ENCODE data around the gene CCT2.
A peak's percentile ranks its signal among the peaks of the same experiment; 100 is the strongest.

Gene CCT2

GRCh38 chr12:69630191-69630590 is 44.9 kb downstream of the CCT2 start:
- Histone ChIP-seq H4K8ac (ENCODE audit: low read length) (no peak overlapping the region), H2BK12ac (ENCODE audit: low read length in 2 of 2) (no peak overlapping the region), H3K9me3 (ENCODE audit: control insufficient read depth, low read length) (no peaks in the 10 kb centered on the region), H3K4me1 (ENCODE audit: control insufficient read depth, insufficient read depth, low read depth, low read length) (no peaks in the 10 kb centered on the region), H3K4ac (ENCODE audit: low read depth in 1 of 2, low read length in 2 of 2) (no peak overlapping the region), H2BK15ac (ENCODE audit: low read depth, poor library complexity, severe bottlenecking) (no peak overlapping the region), H3K36me3 (ENCODE audit: control insufficient read depth in 1 of 2, insufficient read depth in 2 of 2, low read depth in 1 of 2, low read length in 2 of 2) (no peaks in the 10 kb centered on the region), H2BK5ac (ENCODE audit: low read depth, low read length, poor library complexity, severe bottlenecking) (no peak overlapping the region), H3K18ac (ENCODE audit: low read depth in 1 of 2, low read length in 2 of 2) (no peak overlapping the region), H3K27ac (ENCODE audit: low read length, poor library complexity, severe bottlenecking) (no peak overlapping the region), H3K4me2 (ENCODE audit: low read length, poor library complexity, severe bottlenecking) (no peak overlapping the region), H3K23ac (ENCODE audit: low read length in 2 of 2) (no peak overlapping the region), H3K9ac (ENCODE audit: low read length) (no peak overlapping the region), H3K79me1 (replicated peaks; ENCODE audit: low read length, poor library complexity, severe bottlenecking) (no peaks in the 10 kb centered on the region), H2AK5ac (ENCODE audit: low read length, severe bottlenecking) (no peak overlapping the region), H2BK120ac (ENCODE audit: low read depth, low read length) (no peak overlapping the region), H3K4me3 (ENCODE audit: insufficient read depth in 1 of 2, low read depth in 1 of 2, low read length in 2 of 2) (no peak overlapping the region), H2AFZ (ENCODE audit: low read depth, low read length) (no peak overlapping the region), H4K91ac (ENCODE audit: low read length) (no peak overlapping the region), H3K14ac (ENCODE audit: low read length in 2 of 2) (no peak overlapping the region), H3K27me3 (ENCODE audit: control insufficient read depth in 1 of 2, insufficient read depth in 1 of 2, low read length in 2 of 2) (peaks cover 0 to 4% of the 10 kb centered on the region in 2 experiments)
- 86% methylated on average over 5 of the region's 6 CpGs for WGBS
- peak; percentile 5 for DNase-seq

- H3K9ac ChIP-seq (ENCODE audit: low read length) = no peak overlapping the region
- no peak overlapping the region for H3K4me2 ChIP-seq (ENCODE audit: low read length, poor library complexity, severe bottlenecking)
- H2AFZ ChIP-seq (ENCODE audit: low read depth, low read length) = no peak overlapping the region
- no peak overlapping the region for H3K4me3 ChIP-seq (ENCODE audit: insufficient read depth in 1 of 2, low read depth in 1 of 2, low read length in 2 of 2)
- no peaks in the 10 kb centered on the region for H3K9me3 ChIP-seq (ENCODE audit: control insufficient read depth, low read length)
- H2BK5ac ChIP-seq (ENCODE audit: low read depth, low read length, poor library complexity, severe bottlenecking) = no peak overlapping the region
- H2BK15ac ChIP-seq (ENCODE audit: low read depth, poor library complexity, severe bottlenecking) = no peak overlapping the region
- no peak overlapping the region for H3K14ac ChIP-seq (ENCODE audit: low read length in 2 of 2)
- H3K79me1 ChIP-seq (replicated peaks; ENCODE audit: low read length, poor library complexity, severe bottlenecking) = no peaks in the 10 kb centered on the region
- H2BK120ac ChIP-seq (ENCODE audit: low read depth, low read length) = no peak overlapping the region
- H4K8ac ChIP-seq (ENCODE audit: low read length) = no peak overlapping the region
- no peak overlapping the region for H3K23ac ChIP-seq (ENCODE audit: low read length in 2 of 2)
- H4K91ac ChIP-seq (ENCODE audit: low read length) = no peak overlapping the region
- no peak overlapping the region for H3K4ac ChIP-seq (ENCODE audit: low read depth in 1 of 2, low read length in 2 of 2)
- H2BK12ac ChIP-seq (ENCODE audit: low read length in 2 of 2) = no peak overlapping the region
- no CpG with 5 or more reads among the region's 2 CpGs for WGBS
- no peaks in the 10 kb centered on the region for H3K36me3 ChIP-seq (ENCODE audit: control insufficient read depth in 1 of 2, insufficient read depth in 2 of 2, low read depth in 1 of 2, low read length in 2 of 2)
- no peak overlapping the region for H2AK5ac ChIP-seq (ENCODE audit: low read length, severe bottlenecking)
- no peaks in the 10 kb centered on the region for H3K27me3 ChIP-seq (ENCODE audit: control insufficient read depth in 1 of 2, insufficient read depth in 1 of 2, low read length in 2 of 2)
- no peak overlapping the region for H3K27ac ChIP-seq (ENCODE audit: low read length, poor library complexity, severe bottlenecking)
- DNase-seq = no peak
- no peaks in the 10 kb centered on the region for H3K4me1 ChIP-seq (ENCODE audit: control insufficient read depth, insufficient read depth, low read depth, low read length)
- H3K18ac ChIP-seq (ENCODE audit: low read depth in 1 of 2, low read length in 2 of 2) = no peak overlapping the region
Measured at GRCh38 chr12:69633061-69633460, 47.8 kb downstream of the CCT2 start.

- no peak overlapping the region for H3K4me3 ChIP-seq (ENCODE audit: insufficient read depth in 1 of 2, low read depth in 1 of 2, low read length in 2 of 2)
- 34% methylated on average over 7 of the region's 12 CpGs for WGBS
- no peak overlapping the region for H2BK5ac ChIP-seq (ENCODE audit: low read depth, low read length, poor library complexity, severe bottlenecking)
- H3K36me3 ChIP-seq (ENCODE audit: control insufficient read depth in 1 of 2, insufficient read depth in 2 of 2, low read depth in 1 of 2, low read length in 2 of 2) = no peaks in the 10 kb centered on the region
- no peak overlapping the region for H3K18ac ChIP-seq (ENCODE audit: low read depth in 1 of 2, low read length in 2 of 2)
- H3K4me1 ChIP-seq (ENCODE audit: control insufficient read depth, insufficient read depth, low read depth, low read length) = no peaks in the 10 kb centered on the region
- H3K4me2 ChIP-seq (ENCODE audit: low read length, poor library complexity, severe bottlenecking) = no peak overlapping the region
- no peaks in the 10 kb centered on the region for H3K27me3 ChIP-seq (ENCODE audit: control insufficient read depth in 1 of 2, insufficient read depth in 1 of 2, low read length in 2 of 2)
- peak overlapping the region; percentile 31 for H3K9ac ChIP-seq (ENCODE audit: low read length)
- peak; percentile 69 for DNase-seq
- H3K79me1 ChIP-seq (replicated peaks; ENCODE audit: low read length, poor library complexity, severe bottlenecking) = no peaks in the 10 kb centered on the region
- H2BK12ac ChIP-seq (ENCODE audit: low read length in 2 of 2) = no peak overlapping the region
- H3K27ac ChIP-seq (ENCODE audit: low read length, poor library complexity, severe bottlenecking) = no peak overlapping the region
- no peak overlapping the region for H3K23ac ChIP-seq (ENCODE audit: low read length in 2 of 2)
- H4K91ac ChIP-seq (ENCODE audit: low read length) = no peak overlapping the region
- H3K14ac ChIP-seq (ENCODE audit: low read length in 2 of 2) = no peak overlapping the region
- H4K8ac ChIP-seq (ENCODE audit: low read length) = no peak overlapping the region
- no peak overlapping the region for H2AK5ac ChIP-seq (ENCODE audit: low read length, severe bottlenecking)
- H2BK120ac ChIP-seq (ENCODE audit: low read depth, low read length) = no peak overlapping the region
- H2BK15ac ChIP-seq (ENCODE audit: low read depth, poor library complexity, severe bottlenecking) = no peak overlapping the region
- no peak overlapping the region for H2AFZ ChIP-seq (ENCODE audit: low read depth, low read length)
- H3K4ac ChIP-seq (ENCODE audit: low read depth in 1 of 2, low read length in 2 of 2) = no peak overlapping the region
- H3K9me3 ChIP-seq (ENCODE audit: control insufficient read depth, low read length) = no peaks in the 10 kb centered on the region
Measured at GRCh38 chr12:69639400-69640016, 54.2 kb downstream of the CCT2 start.

- Histone ChIP-seq H3K79me1 (replicated peaks; ENCODE audit: low read length, poor library complexity, severe bottlenecking) (no peaks in the 10 kb centered on the region), H3K18ac (ENCODE audit: low read depth in 1 of 2, low read length in 2 of 2) (no peak overlapping the region), H3K4me1 (ENCODE audit: control insufficient read depth, insufficient read depth, low read depth, low read length) (no peaks in the 10 kb centered on the region), H3K27me3 (ENCODE audit: control insufficient read depth in 1 of 2, insufficient read depth in 1 of 2, low read length in 2 of 2) (no peaks in the 10 kb centered on the region), H3K4me3 (ENCODE audit: insufficient read depth in 1 of 2, low read depth in 1 of 2, low read length in 2 of 2) (no peak overlapping the region), H3K14ac (ENCODE audit: low read length in 2 of 2) (no peak overlapping the region), H3K4ac (ENCODE audit: low read depth in 1 of 2, low read length in 2 of 2) (no peak overlapping the region), H3K23ac (ENCODE audit: low read length in 2 of 2) (no peak overlapping the region), H2BK120ac (ENCODE audit: low read depth, low read length) (no peak overlapping the region), H2AFZ (ENCODE audit: low read depth, low read length) (no peak overlapping the region), H3K4me2 (ENCODE audit: low read length, poor library complexity, severe bottlenecking) (no peak overlapping the region), H3K27ac (ENCODE audit: low read length, poor library complexity, severe bottlenecking) (no peak overlapping the region), H3K36me3 (ENCODE audit: control insufficient read depth in 1 of 2, insufficient read depth in 2 of 2, low read depth in 1 of 2, low read length in 2 of 2) (no peaks in the 10 kb centered on the region), H2BK5ac (ENCODE audit: low read depth, low read length, poor library complexity, severe bottlenecking) (no peak overlapping the region), H2AK5ac (ENCODE audit: low read length, severe bottlenecking) (no peak overlapping the region), H4K91ac (ENCODE audit: low read length) (no peak overlapping the region), H2BK15ac (ENCODE audit: low read depth, poor library complexity, severe bottlenecking) (no peak overlapping the region), H2BK12ac (ENCODE audit: low read length in 2 of 2) (no peak overlapping the region), H3K9me3 (ENCODE audit: control insufficient read depth, low read length) (no peaks in the 10 kb centered on the region), H4K8ac (ENCODE audit: low read length) (no peak overlapping the region), H3K9ac (ENCODE audit: low read length) (no peak overlapping the region)
- DNase-seq = no peak
- 96% methylated on average over 7 of the region's 7 CpGs for WGBS
Measured at GRCh38 chr12:69641546-69641945, 56.3 kb downstream of the CCT2 start.
